RWPE1 (cell line): ENCODE results near the gene SEC16A.

ENCODE experiments used
- CTCF ChIA-PET: fragments of 350-600 bp; sonication (Branson Sonifier 250); formaldehyde crosslinking; extraction: SDS; loops from one replicate; lab custom pipeline; 2021; lab: Yijun Ruan, JAX
- POLR2A ChIA-PET: fragments of 400-600 bp; formaldehyde crosslinking; extraction: SDS; loops from one replicate; lab custom pipeline; 2020; ENCODE audit warnings: antibody characterized with exemption; ENCODE audit not compliant: low non-redundant PET; lab: Yijun Ruan, JAX
- DNase-seq: peaks from one replicate; pipeline ENCODE4 v3.0.0; 2012; ENCODE audit warnings: low spot score
- H3K27ac ChIP-seq: fragments of 450-650 bp; 2 replicates; pipeline ENCODE4 v1.5.1; 2017
- CTCF ChIP-seq: fragments of 450-650 bp; conservative IDR thresholded peaks from 2 replicates; pipeline ENCODE4 v1.5.1; 2017; ENCODE audit warnings: low read depth, mild to moderate bottlenecking

The SEC16A gene

GRCh38 chr9:136497916-136498695 is 15.3 kb upstream of the SEC16A start:
- ChIA-PET POLR2A (interaction anchor here (0.5 kb wide), 1 partner anchor 110 kb away, joined by 3 read pairs; no protein-coding TSS in a partner anchor), CTCF (interaction anchor here (0.6 to 2.2 kb wide), 4 partner anchors 10 to 229 kb away, joined by 3 to 7 read pairs (median 4); no protein-coding TSS in a partner anchor)
- no peak for DNase-seq
- no peak for TF ChIP-seq CTCF
- peak overlapping the region; percentile 31 for H3K27ac ChIP-seq

GRCh38 chr9:136496801-136497620 is 14.2 kb upstream of the SEC16A start:
- H3K27ac ChIP-seq, result peak overlapping the region; percentile 31
- ChIA-PET CTCF (interaction anchor here (0.6 to 2.2 kb wide), 2 partner anchors 12 to 41 kb away, joined by 3 to 7 read pairs; no protein-coding TSS in a partner anchor), POLR2A (interaction anchor here (0.5 kb wide), 1 partner anchor 126 kb away, joined by 3 read pairs; no protein-coding TSS in a partner anchor)
- TF ChIP-seq CTCF, result no peak
- no peak for DNase-seq

- no peak for DNase-seq
- POLR2A ChIA-PET, result interaction anchor here (0.5 kb wide), 1 partner anchor 126 kb away, joined by 3 read pairs; no protein-coding TSS in a partner anchor
- CTCF ChIA-PET, result interaction anchor here (0.6 to 1.0 kb wide), 3 partner anchors 42 to 130 kb away, joined by 3 to 4 read pairs (median 3); no protein-coding TSS in a partner anchor
- peak overlapping the region; percentile 31 for H3K27ac ChIP-seq
- TF ChIP-seq CTCF, result no peak
Measured at GRCh38 chr9:136496181-136496580, 13.3 kb upstream of the SEC16A start.

- ChIA-PET POLR2A (no interaction called here), CTCF (interaction anchor here (0.7 to 1.0 kb wide), 3 partner anchors 43 to 554 kb away, joined by 3 to 5 read pairs (median 4); no protein-coding TSS in a partner anchor)
- TF ChIP-seq CTCF, result no peak
- H3K27ac ChIP-seq, result peak overlapping the region; percentile 54
- no peak for DNase-seq
Measured at GRCh38 chr9:136495238-136495800, 12.5 kb upstream of the SEC16A start.

- ChIA-PET POLR2A (interaction anchor here (0.8 kb wide), 1 partner anchor 9 kb away, joined by 4 read pairs; no protein-coding TSS in a partner anchor), CTCF (interaction anchor here (0.7 to 1.1 kb wide), 3 partner anchors 10 to 177 kb away, joined by 3 read pairs; no protein-coding TSS in a partner anchor)
- no peak for TF ChIP-seq CTCF
- H3K27ac ChIP-seq, result peak overlapping the region; percentile 54
- DNase-seq, result no peak
Measured at GRCh38 chr9:136494531-136495215, 11.8 kb upstream of the SEC16A start.
